Esophagus squamous epithelium (tissue), 4 donors: ENCODE data around the gene TTC13.

Source experiments
- POLR2A ChIP-seq, 4 donors: fragments of 450-650 bp; IDR thresholded peaks; one replicate each; pipeline ENCODE4 v1.6.1; 2017; ENCODE audit warnings: antibody characterized with exemption in 4 of 4, mild to moderate bottlenecking in 4 of 4, moderate library complexity in 3 of 4
- TF ChIP-seq, protein P1 (sequence below), 6 experiments: fragments of 450-650 bp in 4 of 6; fragments of 200-600 bp in 2 of 6; sonication (generic) in 2 of 6; IDR thresholded peaks; one replicate each; pipeline ENCODE4 v1.5.1; 2016 to 2019; ENCODE audit warnings: antibody characterized with exemption in 6 of 6, mild to moderate bottlenecking in 4 of 6, moderate library complexity in 4 of 6

DNA sequence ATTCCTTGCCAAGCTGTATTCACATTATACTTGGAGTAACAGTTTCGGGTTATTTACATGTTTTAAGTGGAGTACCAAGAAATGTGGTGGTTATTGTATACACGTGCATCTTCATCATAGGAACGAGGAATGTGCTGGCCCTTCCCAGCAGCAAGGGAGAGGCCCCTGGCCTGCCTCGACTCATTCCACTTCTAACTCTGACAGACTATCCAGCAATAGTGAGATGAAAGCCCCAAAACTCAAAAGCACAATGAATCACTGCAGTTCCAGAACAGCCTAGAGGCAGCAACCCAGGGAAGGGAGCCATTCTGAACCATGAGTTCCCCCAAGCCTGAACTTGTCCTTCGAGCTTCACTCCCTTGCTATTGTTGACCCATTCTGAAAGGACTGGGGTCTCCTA is 38.3 kb upstream of the TTC13 start:
- TF ChIP-seq, protein P1, sequence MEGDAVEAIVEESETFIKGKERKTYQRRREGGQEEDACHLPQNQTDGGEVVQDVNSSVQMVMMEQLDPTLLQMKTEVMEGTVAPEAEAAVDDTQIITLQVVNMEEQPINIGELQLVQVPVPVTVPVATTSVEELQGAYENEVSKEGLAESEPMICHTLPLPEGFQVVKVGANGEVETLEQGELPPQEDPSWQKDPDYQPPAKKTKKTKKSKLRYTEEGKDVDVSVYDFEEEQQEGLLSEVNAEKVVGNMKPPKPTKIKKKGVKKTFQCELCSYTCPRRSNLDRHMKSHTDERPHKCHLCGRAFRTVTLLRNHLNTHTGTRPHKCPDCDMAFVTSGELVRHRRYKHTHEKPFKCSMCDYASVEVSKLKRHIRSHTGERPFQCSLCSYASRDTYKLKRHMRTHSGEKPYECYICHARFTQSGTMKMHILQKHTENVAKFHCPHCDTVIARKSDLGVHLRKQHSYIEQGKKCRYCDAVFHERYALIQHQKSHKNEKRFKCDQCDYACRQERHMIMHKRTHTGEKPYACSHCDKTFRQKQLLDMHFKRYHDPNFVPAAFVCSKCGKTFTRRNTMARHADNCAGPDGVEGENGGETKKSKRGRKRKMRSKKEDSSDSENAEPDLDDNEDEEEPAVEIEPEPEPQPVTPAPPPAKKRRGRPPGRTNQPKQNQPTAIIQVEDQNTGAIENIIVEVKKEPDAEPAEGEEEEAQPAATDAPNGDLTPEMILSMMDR (IDR thresholded peaks at IDR 0.05): no peak
- no peak for TF ChIP-seq POLR2A (IDR thresholded peaks at IDR 0.05)
